Neural cell (in vitro differentiated cells): Measurements from ENCODE around the gene LZTS2. TPM values are rescaled to one million over a fixed set of nuclear protein-coding genes. Genes with fewer than 3 reads are reported as not detected.

Experiments used
- H2AFZ ChIP-seq: fragments of 200-600, 300-800 bp; sonication (generic), shearing (Covaris generic); 2 replicates; pipeline ENCODE4 v1.6.0; 2014; ENCODE audit warnings: low read depth, mild to moderate bottlenecking, antibody characterized with exemption, low read length, moderate library complexity
- H3F3A ChIP-seq: fragments of 200-600 bp; shearing (Covaris generic); 2 replicates; pipeline ENCODE4 v1.6.1; 2016; ENCODE audit warnings: mild to moderate bottlenecking, moderate library complexity, mixed read lengths, antibody characterized with exemption, low read length; ENCODE audit not compliant: insufficient read depth, poor library complexity, severe bottlenecking
- H3K27ac ChIP-seq: fragments of 200-600, 300-800 bp; sonication (generic), shearing (Covaris generic); 2 replicates; pipeline ENCODE4 v1.5.1; 2014; ENCODE audit warnings: mild to moderate bottlenecking, low read length, moderate library complexity
- H3K27me3 ChIP-seq: fragments of 300-800, 200-600 bp; sonication (generic), shearing (Covaris generic); 2 replicates; pipeline ENCODE4 v1.6.0; 2014; ENCODE audit warnings: mild to moderate bottlenecking, low read depth, low read length, moderate library complexity; ENCODE audit not compliant: insufficient read depth
- H3K36me3 ChIP-seq: fragments of 300-800, 200-600 bp; sonication (generic), shearing (Covaris generic); 2 replicates; pipeline ENCODE4 v1.5.1; 2014; ENCODE audit warnings: mild to moderate bottlenecking, antibody characterized with exemption, low read length, moderate library complexity; ENCODE audit not compliant: insufficient read depth
- H3K4me2 ChIP-seq: fragments of 300-800, 200-600 bp; sonication (generic), shearing (Covaris generic); 2 replicates; pipeline ENCODE4 v1.6.0; 2014; ENCODE audit warnings: mild to moderate bottlenecking, low read length
- H3K4me3 ChIP-seq: fragments of 300-800, 200-600 bp; sonication (generic), shearing (Covaris generic); 2 replicates; pipeline ENCODE4 v1.5.1; 2014; ENCODE audit warnings: mild to moderate bottlenecking, low read length, moderate library complexity
- H3K79me2 ChIP-seq: fragments of 200-600 bp; shearing (Covaris generic); replicated peaks from 2 replicates; pipeline ENCODE4 v1.6.0; 2014; ENCODE audit warnings: mild to moderate bottlenecking, low read length, moderate library complexity; ENCODE audit not compliant: insufficient read depth
- H3K9ac ChIP-seq: fragments of 300-800, 200-600 bp; sonication (generic), shearing (Covaris generic); 2 replicates; pipeline ENCODE4 v1.6.1; 2016; ENCODE audit warnings: mild to moderate bottlenecking, low read length, mixed read lengths
- H3K9me2 ChIP-seq: fragments of 200-600 bp; shearing (Covaris generic); 2 replicates; pipeline ENCODE4 v1.6.1; 2016; ENCODE audit warnings: mild to moderate bottlenecking, low read length, mixed read lengths; ENCODE audit not compliant: insufficient read depth
- H3K9me3 ChIP-seq: fragments of 200-600, 300-800 bp; sonication (generic), shearing (Covaris generic); 2 replicates; pipeline ENCODE4 v1.6.1; 2016; ENCODE audit warnings: mild to moderate bottlenecking, mixed run types, low read length, moderate library complexity, mixed read lengths
- H4K20me1 ChIP-seq: fragments of 200-600 bp; shearing (Covaris generic); 2 replicates; pipeline ENCODE4 v1.6.1; 2016; ENCODE audit warnings: mild to moderate bottlenecking, mixed run types; ENCODE audit not compliant: insufficient read depth
- CTCF ChIP-seq: fragments of 450-650 bp; IDR thresholded peaks from 2 replicates; pipeline ENCODE4 v1.5.1; 2014; ENCODE audit warnings: antibody characterized with exemption, mild to moderate bottlenecking, moderate library complexity; ENCODE audit not compliant: poor library complexity, severe bottlenecking
- EP300 ChIP-seq: fragments of 450-650 bp; conservative IDR thresholded peaks from 2 replicates; pipeline ENCODE4 v1.6.1; 2014; ENCODE audit warnings: antibody characterized with exemption, mild to moderate bottlenecking, moderate library complexity; ENCODE audit not compliant: poor library complexity, severe bottlenecking
- EZH2 ChIP-seq: fragments of 200-600, 300-800 bp; shearing (Covaris generic), sonication (generic); IDR thresholded peaks from 2 replicates; pipeline ENCODE4 v1.6.1; 2014; ENCODE audit warnings: antibody characterized with exemption, low read length, borderline replicate concordance, mild to moderate bottlenecking; ENCODE audit not compliant: insufficient read depth, poor library complexity, severe bottlenecking
- MXI1 ChIP-seq: fragments of 450-650 bp; conservative IDR thresholded peaks from 2 replicates; pipeline ENCODE4 v1.6.1; 2014; ENCODE audit warnings: antibody characterized with exemption, mild to moderate bottlenecking; ENCODE audit not compliant: poor library complexity, severe bottlenecking
- POLR2AphosphoS5 ChIP-seq: IDR thresholded peaks from 2 replicates; pipeline ENCODE4 v1.6.1; 2012
- RAD21 ChIP-seq: fragments of 450-650 bp; conservative IDR thresholded peaks from 2 replicates; pipeline ENCODE4 v1.6.1; 2014; ENCODE audit warnings: antibody characterized with exemption, mild to moderate bottlenecking, moderate library complexity
- REST ChIP-seq: IDR thresholded peaks from 2 replicates; pipeline ENCODE4 v1.6.1; 2012; ENCODE audit warnings: borderline replicate concordance
- SMC3 ChIP-seq: fragments of 450-650 bp; conservative IDR thresholded peaks from 2 replicates; pipeline ENCODE4 v1.6.1; 2014; ENCODE audit warnings: antibody characterized with exemption, mild to moderate bottlenecking, moderate library complexity; ENCODE audit not compliant: poor library complexity
- TAF1 ChIP-seq: IDR thresholded peaks from 2 replicates; pipeline ENCODE4 v1.6.1; 2012; ENCODE audit warnings: low read depth
- polyA plus RNA-seq: library from polyadenylated mRNA; depleted of rRNA; stranded (reverse); fragments of >200 nt; gene quantifications from 2 replicates; pipeline ENCODE4 v1.2.3, GENCODE V29; 2014

Gene LZTS2
- polyA plus RNA-seq, 1 donor from 2014 or later, result 40.1 TPM

GRCh38 chr10:101015582-101015973, 16.0 kb downstream of the LZTS2 start:
- H3K27ac ChIP-seq, result no peak overlapping the region
- H3K9me3 ChIP-seq, result no peaks in the 10 kb centered on the region
- no peak for TF ChIP-seq POLR2AphosphoS5
- TF ChIP-seq CTCF, result no peak
- TF ChIP-seq MXI1, result no peak
- no peak for TF ChIP-seq EP300
- TF ChIP-seq EZH2, result no peak
- TF ChIP-seq REST, result no peak
- TF ChIP-seq RAD21, result no peak
- no peak for TF ChIP-seq TAF1
- TF ChIP-seq SMC3, result no peak
- no peaks in the 10 kb centered on the region for H3F3A ChIP-seq
- H3K4me3 ChIP-seq, result no peak overlapping the region
- H3K27me3 ChIP-seq, result peaks cover 53% of the 10 kb centered on the region
- no peaks in the 10 kb centered on the region for H3K9me2 ChIP-seq
- no peak overlapping the region for H3K4me2 ChIP-seq
- no peaks in the 10 kb centered on the region for H3K36me3 ChIP-seq
- no peaks in the 10 kb centered on the region for H4K20me1 ChIP-seq
- no peak overlapping the region for H3K9ac ChIP-seq
- H3K79me2 ChIP-seq, result no peaks in the 10 kb centered on the region
- H2AFZ ChIP-seq, result no peak overlapping the region

GRCh38 chr10:101016814-101017213, 17.2 kb downstream of the LZTS2 start:
- Histone ChIP-seq H3K27ac (no peak overlapping the region), H2AFZ (no peak overlapping the region), H3K9me3 (no peaks in the 10 kb centered on the region), H3K4me3 (no peak overlapping the region), H3F3A (no peaks in the 10 kb centered on the region), H3K36me3 (no peaks in the 10 kb centered on the region), H3K9ac (no peak overlapping the region), H3K79me2 (no peaks in the 10 kb centered on the region), H3K27me3 (peaks cover 55% of the 10 kb centered on the region), H3K9me2 (no peaks in the 10 kb centered on the region), H3K4me2 (no peak overlapping the region), H4K20me1 (no peaks in the 10 kb centered on the region)
- TF ChIP-seq SMC3 (no peak), RAD21 (no peak), EP300 (no peak), EZH2 (no peak), CTCF (no peak), REST (no peak), TAF1 (no peak), POLR2AphosphoS5 (no peak), MXI1 (no peak)
